Activated CD8-positive, alpha-beta memory T cell treated with anti-CD3 and anti-CD28 coated beads, Interleukin-2, amount 50 U/mL, for 24 hours (primary cell): ENCODE results near the gene UBE2H.
"Not testable (repeated sequence)": the region's sequence is repeated elsewhere in the genome, so short reads cannot be mapped to it uniquely, and the experiment has no call there.

Experiments used
- DNase-seq: peaks from one replicate; pipeline ENCODE4 v3.0.0-alpha.2; 2020; ENCODE audit errors: extremely low read depth

Gene UBE2H

GRCh38 chr7:129952653-129953560 is at the start of gene UBE2H:
UBE2H (minus strand) TSS chr7:129952960; CDS start chr7:129952555, 405 bp downstream.
- peak; percentile 76 for DNase-seq

DNA sequence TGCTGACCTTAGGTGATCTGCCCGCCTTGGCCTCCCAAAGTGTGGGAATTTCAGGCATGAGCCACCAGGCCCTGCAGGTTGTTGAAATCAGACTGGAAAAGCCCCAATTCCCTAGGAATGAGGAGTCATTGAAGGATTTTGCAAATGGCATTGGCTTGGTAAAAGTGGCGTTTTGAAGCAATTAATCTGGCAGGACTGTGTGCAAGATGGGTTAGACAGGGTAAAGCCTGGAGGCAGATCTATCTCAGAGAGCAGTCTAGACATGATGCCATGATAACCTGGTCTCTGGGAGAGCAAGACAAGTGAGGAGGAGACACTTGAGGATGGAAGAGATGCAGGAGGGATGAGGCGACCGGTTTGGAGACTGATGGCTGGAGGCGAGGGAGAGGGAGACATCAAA is 45.7 kb upstream of the UBE2H start:
- DNase-seq = no peak

DNA sequence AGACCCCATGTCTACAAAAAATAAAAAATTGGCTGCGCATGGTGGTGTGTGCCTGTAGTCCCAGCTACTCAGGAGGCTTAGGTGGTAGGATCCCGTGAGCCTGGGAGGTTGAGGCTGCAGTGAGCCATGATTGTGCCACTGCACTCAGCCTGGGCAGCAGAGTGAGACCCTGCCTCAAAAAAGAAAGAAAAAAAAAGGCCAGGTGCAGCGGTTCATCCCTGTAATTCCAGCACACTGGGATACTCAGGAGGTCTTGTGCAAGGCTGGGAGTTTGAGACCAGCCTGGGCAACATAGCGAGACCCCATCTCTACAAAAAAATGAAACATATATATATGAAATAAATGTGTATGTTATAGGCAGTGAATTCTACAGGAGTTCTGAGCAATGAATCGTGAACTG is 44.5 kb upstream of the UBE2H start:
- no peak for DNase-seq

GRCh38 chr7:129993275-129993674 is 40.5 kb upstream of the UBE2H start:
- no peak for DNase-seq

- no peak for DNase-seq
Observed at GRCh38 chr7:129990403-129991192, 37.8 kb upstream of the UBE2H start.

DNA sequence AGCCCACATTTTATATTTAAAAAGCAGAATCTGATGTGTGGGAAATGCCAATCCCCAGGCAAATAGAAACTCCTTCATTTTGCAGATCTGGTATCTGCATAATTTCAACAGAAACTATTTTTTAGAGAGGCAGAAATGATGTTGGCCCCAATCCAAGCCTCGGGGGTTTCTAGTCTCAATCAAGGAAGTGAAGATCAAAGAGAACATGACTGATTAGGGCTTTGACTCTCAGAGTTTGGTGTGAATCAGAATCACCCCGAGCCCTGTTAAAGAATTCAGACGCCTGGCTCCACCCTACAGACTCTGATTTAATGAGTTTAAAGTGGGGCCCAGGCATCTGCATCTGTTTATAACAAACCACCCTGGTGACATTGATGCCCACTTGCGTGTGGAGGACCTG is 36.7 kb upstream of the UBE2H start:
- peak; percentile 26 for DNase-seq

DNA sequence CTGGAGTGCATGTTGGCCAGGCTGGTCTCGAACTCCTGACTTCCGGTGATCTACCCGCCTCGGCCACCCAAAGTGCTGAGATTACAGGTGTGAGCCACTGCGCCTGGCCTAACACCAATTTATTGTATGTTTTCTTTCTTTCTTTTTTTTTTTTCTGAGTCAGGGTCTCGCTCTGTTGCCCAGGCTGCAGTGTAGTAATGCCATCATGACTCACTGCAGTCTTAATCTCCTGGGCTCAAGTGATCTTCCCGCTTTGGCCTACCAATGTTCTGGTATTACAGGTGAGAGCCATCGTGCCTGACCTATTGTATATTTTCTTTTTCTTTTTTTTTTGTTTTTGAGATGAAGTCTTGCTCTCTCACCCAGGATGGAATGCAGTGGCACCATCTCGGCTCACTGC is 33.8 kb upstream of the UBE2H start:
- no peak for DNase-seq

DNA sequence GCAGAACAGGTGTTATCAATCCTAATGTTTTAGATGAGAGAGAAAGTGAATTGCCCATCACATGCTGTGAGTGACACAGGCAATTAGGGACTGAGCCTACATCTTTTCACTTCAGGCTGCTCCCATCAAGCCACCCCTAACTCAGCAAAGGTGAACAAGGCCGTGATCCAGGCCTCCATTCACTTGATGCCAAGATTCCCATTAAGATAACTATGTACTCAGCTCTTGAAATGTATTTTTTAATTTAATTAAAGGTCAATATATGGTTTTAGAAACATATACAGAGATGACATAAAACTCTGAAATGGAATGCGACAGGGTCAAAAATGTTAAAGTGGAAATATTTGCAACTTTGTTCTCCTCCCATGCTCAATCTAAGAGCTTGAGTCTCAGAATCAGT is 27.9 kb upstream of the UBE2H start:
- no peak for DNase-seq

DNA sequence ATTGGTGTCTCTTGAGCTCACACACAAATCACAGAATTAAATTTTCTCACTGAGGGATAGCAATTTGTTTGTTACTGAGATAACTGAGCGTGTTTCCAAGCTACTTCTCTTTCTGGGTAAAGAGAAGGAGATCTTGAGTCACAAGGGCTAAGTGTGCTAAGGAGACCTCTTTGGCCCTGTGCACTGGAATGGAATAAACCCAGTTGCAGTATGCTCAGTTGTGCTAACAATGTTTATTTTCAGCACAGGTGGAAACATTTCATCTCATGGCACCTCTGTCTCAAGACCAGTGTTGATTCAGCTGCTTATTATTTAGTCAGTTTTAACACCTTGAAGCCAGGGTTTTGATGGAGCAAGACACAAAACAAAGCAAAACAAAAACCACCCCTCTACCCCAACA is 22.5 kb upstream of the UBE2H start:
- no peak for DNase-seq

GRCh38 chr7:129970816-129971215 is 18.1 kb upstream of the UBE2H start:
- DNase-seq = no peak

DNA sequence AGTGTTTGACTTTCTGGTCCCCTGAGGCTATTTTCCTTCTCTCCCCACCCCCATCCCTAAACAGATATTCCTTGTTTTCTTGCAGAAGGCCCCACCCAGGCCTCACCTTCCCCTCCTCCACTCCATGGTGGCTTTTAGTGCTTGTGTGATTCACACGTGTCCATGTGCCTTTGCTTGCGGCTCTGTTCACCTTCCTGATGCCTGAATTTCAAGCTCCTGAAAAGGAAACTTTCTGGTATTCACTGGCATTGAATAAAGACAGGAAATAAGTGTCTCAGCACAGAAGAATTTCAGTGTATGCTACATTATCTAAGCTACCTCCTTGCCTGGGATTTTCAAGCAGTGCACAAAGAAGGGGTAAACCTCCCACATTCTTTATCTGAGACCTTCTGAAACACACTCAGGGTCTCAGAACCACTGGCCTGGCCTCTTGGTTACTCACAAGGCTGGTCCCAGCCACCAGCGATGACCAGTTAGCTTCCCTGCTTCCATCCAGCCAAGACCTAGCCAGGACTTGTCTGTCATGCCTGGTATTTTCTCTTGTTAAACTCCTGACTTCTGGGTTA is 17.2 kb upstream of the UBE2H start:
- DNase-seq = no peak

- DNase-seq = no peak
Observed at GRCh38 chr7:129968592-129969383, 16.0 kb upstream of the UBE2H start.

- DNase-seq = not testable (repeated sequence)
Observed at GRCh38 chr7:129960204-129960475, 7.4 kb upstream of the UBE2H start.

- DNase-seq = no peak
Observed at GRCh38 chr7:129959471-129960203, 6.9 kb upstream of the UBE2H start.

DNA sequence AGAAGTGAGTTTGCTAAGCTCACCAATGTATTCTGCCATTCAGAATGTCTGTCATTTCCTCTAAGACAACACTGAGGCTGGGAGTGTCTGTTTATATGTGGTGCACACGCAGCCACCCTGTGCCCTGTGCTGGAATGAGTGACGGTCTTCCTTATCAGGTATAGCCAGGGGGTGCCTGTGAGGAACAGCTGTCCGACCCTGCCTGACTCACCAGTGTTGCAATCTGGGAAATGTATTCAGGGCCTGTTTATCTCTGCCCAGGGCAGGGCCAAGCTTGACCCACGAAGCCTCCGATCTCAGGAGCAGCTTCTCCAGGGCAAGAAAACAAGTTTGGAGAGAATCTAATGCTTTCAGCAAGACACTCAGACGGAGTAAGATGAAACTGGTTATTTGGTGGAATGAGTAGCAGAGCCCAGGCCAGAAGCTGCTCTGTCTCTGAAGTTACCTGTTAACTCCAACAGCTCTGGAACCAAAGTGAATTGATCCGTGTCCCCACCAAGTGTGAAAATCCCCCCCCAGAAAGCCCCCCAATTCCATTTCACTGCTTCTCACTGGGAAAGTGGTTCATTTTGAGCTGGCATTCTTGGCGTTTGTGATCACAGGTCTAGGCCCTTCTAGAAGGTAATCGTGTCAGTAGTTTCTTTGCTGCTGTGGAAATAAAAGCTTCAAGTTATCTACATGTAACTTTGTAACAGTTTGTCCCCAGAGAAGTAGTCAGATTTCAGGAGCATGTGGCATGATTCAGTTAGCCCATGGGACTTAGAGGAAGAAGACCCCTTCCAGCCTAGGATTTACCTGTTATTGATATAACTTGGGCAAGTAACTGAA is 6.1 kb upstream of the UBE2H start:
- no peak for DNase-seq

- no peak for DNase-seq
Observed at GRCh38 chr7:129955993-129956543, 3.3 kb upstream of the UBE2H start.

GRCh38 chr7:129952086-129952652 is 591 bp downstream of the UBE2H start:
- DNase-seq = no peak

DNA sequence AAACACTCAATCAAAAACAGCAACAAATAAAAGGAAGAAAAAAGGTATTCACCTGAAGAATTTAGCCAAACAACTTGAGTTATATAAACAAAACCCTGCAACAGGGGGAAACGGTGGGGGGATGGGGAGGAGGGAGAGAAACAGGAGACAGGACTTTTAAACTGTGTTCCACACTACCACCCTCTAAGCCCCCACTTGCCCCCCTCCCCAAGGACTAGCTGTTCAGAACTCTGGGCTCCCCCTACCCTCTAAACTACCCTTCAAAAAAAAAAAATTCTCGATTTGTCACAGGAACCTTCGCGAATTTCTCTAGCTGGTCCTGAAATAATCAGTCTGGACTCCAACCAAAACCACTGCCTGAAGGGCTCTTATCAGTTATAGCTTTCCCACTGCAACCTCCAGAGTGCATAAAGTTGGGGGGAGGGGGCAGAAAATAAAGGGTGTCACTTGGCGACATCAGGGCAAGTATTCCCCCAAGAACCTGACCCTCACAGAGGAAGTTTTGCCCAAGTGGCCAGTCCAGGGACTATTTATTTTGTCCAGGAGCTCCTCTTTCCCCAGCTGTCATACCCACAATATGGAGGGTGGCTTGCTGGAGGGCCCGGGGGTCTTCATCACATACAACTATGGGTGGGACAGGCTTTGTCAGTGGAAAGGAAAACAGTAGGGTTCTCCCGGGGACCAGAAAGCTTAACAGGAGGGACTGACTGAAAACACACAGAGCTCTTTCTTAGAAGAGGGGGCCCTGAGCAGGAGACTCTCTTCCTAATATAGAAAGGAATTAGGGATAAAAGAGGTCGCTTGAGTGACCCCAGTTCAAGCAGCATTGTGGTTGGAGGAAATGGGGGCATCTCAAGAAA is 1.3 kb downstream of the UBE2H start:
- no peak for DNase-seq

GRCh38 chr7:129950933-129951225 is 1.9 kb downstream of the UBE2H start:
- no peak for DNase-seq
